DND-41 (cell line): ENCODE data around the gene RABGGTA.

Experiments
- ATAC-seq: fragments of 200-7000 bp; cut with Tn5 transposase; 3 replicates; pipeline ENCODE4 v1.9.1; 2021; ENCODE audit warnings: low read depth; ENCODE audit not compliant: insufficient read depth
- DNase-seq: peaks from one replicate; pipeline ENCODE4 v3.0.0-alpha.2; 2020
- H2AFZ ChIP-seq: 2 replicates; pipeline ENCODE4 v1.6.0; 2012; ENCODE audit warnings: low read depth, low read length
- H3K27ac ChIP-seq: 2 replicates; pipeline ENCODE4 v1.5.1; 2012; ENCODE audit warnings: low read length, inconsistent platforms
- H3K27me3 ChIP-seq: fragments of 200-600 bp; sonication (generic); 2 replicates; pipeline ENCODE4 v1.6.0; 2012; ENCODE audit warnings: low read length, mild to moderate bottlenecking, inconsistent platforms; ENCODE audit not compliant: insufficient read depth, poor library complexity
- H3K36me3 ChIP-seq: 2 replicates; pipeline ENCODE4 v1.5.1; 2012; ENCODE audit warnings: low read length, inconsistent platforms; ENCODE audit not compliant: insufficient read depth
- H3K4me1 ChIP-seq: 2 replicates; pipeline ENCODE4 v1.5.1; 2012; ENCODE audit warnings: mild to moderate bottlenecking, low read length; ENCODE audit not compliant: insufficient read depth
- H3K4me2 ChIP-seq: 2 replicates; pipeline ENCODE4 v1.6.0; 2012; ENCODE audit warnings: mild to moderate bottlenecking, moderate library complexity, low read length, inconsistent platforms; ENCODE audit not compliant: insufficient read depth
- H3K4me3 ChIP-seq, 2 experiments: fragments of 200-600 bp in 1 of 2; shearing (Covaris generic) in 1 of 2; 2 replicates each; pipeline ENCODE4 v1.5.1; 2012 to 2016; ENCODE audit warnings: inconsistent platforms in 2 of 2, low read length in 2 of 2, mild to moderate bottlenecking in 2 of 2, low read depth in 1 of 2, moderate library complexity in 1 of 2
- H3K79me2 ChIP-seq: 2 replicates; pipeline ENCODE4 v1.6.0; 2012; ENCODE audit warnings: low read length, inconsistent platforms; ENCODE audit not compliant: insufficient read depth
- H3K9ac ChIP-seq: 2 replicates; pipeline ENCODE4 v1.6.0; 2012; ENCODE audit warnings: low read depth, mild to moderate bottlenecking, inconsistent platforms, low read length, moderate library complexity
- H3K9me3 ChIP-seq: 2 replicates; pipeline ENCODE4 v1.5.1; 2012; ENCODE audit warnings: low read length, moderate library complexity, mild to moderate bottlenecking, inconsistent platforms; ENCODE audit not compliant: insufficient read depth, severe bottlenecking
- H4K20me1 ChIP-seq: 2 replicates; pipeline ENCODE4 v1.6.0; 2012; ENCODE audit warnings: low read length; ENCODE audit not compliant: insufficient read depth
- EZH2 ChIP-seq: IDR thresholded peaks from 3 replicates; pipeline ENCODE4 v1.6.1; 2012; ENCODE audit warnings: borderline replicate concordance, low read depth, mild to moderate bottlenecking, moderate library complexity, low read length, inconsistent platforms; ENCODE audit not compliant: severe bottlenecking
- TF ChIP-seq, protein P1 (sequence below): IDR thresholded peaks from 2 replicates; pipeline ENCODE4 v1.5.1; 2012; ENCODE audit warnings: borderline replicate concordance, low read length, moderate library complexity, mild to moderate bottlenecking; ENCODE audit not compliant: poor library complexity, severe bottlenecking; ENCODE audit errors: extremely low read depth

The RABGGTA gene

DNA sequence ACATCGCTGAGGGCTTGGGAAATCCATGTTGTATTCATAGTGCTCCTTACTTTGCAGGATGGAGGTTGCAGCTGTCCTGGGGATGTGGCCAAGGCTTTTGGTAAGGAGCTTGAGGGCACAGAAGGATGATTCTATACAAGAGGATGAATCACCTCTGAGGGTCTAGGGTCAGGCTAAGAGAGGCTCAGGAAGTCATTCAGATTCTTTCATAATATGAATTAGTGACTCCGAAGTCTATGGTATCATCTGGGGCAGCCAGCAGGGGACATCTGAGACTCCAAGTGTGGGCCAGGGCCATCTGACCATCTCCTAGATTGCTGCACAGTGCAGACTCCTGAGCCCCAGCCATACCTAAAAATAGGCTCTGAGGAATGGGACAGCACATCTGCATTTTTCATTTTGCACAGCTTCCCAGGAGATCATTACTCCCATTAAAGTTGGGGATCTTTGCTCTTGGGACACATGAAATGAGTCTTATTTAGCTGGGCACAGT is 33.9 kb downstream of the RABGGTA start:
- Histone ChIP-seq H3K4me2 (no peak overlapping the region), H3K9ac (no peak overlapping the region), H4K20me1 (peaks cover 15% of the 10 kb centered on the region), H3K9me3 (no peaks in the 10 kb centered on the region), H2AFZ (no peak overlapping the region), H3K4me3 (no peak overlapping the region), H3K27me3 (no peaks in the 10 kb centered on the region), H3K27ac (no peak overlapping the region), H3K4me1 (peaks cover 60% of the 10 kb centered on the region), H3K36me3 (peaks cover 75% of the 10 kb centered on the region), H3K79me2 (peaks cover 60% of the 10 kb centered on the region)
- ATAC-seq, result no peak
- no peak for DNase-seq
- TF ChIP-seq, protein P1, sequence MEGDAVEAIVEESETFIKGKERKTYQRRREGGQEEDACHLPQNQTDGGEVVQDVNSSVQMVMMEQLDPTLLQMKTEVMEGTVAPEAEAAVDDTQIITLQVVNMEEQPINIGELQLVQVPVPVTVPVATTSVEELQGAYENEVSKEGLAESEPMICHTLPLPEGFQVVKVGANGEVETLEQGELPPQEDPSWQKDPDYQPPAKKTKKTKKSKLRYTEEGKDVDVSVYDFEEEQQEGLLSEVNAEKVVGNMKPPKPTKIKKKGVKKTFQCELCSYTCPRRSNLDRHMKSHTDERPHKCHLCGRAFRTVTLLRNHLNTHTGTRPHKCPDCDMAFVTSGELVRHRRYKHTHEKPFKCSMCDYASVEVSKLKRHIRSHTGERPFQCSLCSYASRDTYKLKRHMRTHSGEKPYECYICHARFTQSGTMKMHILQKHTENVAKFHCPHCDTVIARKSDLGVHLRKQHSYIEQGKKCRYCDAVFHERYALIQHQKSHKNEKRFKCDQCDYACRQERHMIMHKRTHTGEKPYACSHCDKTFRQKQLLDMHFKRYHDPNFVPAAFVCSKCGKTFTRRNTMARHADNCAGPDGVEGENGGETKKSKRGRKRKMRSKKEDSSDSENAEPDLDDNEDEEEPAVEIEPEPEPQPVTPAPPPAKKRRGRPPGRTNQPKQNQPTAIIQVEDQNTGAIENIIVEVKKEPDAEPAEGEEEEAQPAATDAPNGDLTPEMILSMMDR, result no peak
- no peak for TF ChIP-seq EZH2

DNA sequence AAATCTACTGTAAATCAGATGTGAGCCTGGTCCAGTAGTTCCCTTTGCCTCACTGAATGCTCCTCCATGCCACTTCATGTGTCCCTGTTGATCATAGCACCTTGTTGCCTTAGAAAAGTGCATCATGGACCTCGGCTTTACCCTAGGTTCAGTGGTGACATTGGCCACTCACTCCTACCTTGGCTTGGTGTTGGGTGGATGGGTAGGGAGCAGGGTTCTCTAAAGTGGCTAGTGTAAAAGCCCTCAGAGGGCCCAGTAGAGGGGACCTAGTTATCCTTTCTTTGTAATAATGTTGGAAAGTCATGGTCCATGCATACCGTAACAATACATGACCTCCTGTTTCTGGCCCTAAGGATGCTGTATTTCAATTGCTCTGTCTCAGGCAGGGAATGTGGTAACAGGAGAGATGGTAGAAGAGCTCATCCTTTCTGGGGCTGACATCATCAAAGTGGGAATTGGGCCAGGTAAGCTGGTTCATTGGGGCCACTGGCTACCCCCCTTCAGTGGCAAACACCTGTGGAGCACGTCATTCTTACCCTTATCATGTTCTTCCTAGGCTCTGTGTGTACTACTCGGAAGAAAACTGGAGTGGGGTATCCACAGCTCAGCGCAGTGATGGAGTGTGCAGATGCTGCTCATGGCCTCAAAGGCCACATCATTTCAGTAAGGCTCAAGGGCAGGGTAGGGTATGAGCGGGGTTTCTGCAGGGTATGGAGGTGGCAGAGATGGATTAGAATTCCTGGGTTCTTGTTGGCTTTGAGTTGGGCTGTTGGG is 34.5 kb downstream of the RABGGTA start:
- TF ChIP-seq, protein P1, result no peak
- no peak for TF ChIP-seq EZH2
- no peak overlapping the region for H3K4me3 ChIP-seq
- peaks cover 75% of the 10 kb centered on the region for H3K36me3 ChIP-seq
- no peak overlapping the region for H3K4me2 ChIP-seq
- H3K27ac ChIP-seq, result no peak overlapping the region
- H3K4me1 ChIP-seq, result peaks cover 59% of the 10 kb centered on the region
- no peaks in the 10 kb centered on the region for H3K27me3 ChIP-seq
- ATAC-seq, result no peak
- DNase-seq, result no peak
- H2AFZ ChIP-seq, result no peak overlapping the region
- peaks cover 61% of the 10 kb centered on the region for H3K79me2 ChIP-seq
- no peak overlapping the region for H3K9ac ChIP-seq
- peaks cover 14% of the 10 kb centered on the region for H4K20me1 ChIP-seq
- no peaks in the 10 kb centered on the region for H3K9me3 ChIP-seq

DNA sequence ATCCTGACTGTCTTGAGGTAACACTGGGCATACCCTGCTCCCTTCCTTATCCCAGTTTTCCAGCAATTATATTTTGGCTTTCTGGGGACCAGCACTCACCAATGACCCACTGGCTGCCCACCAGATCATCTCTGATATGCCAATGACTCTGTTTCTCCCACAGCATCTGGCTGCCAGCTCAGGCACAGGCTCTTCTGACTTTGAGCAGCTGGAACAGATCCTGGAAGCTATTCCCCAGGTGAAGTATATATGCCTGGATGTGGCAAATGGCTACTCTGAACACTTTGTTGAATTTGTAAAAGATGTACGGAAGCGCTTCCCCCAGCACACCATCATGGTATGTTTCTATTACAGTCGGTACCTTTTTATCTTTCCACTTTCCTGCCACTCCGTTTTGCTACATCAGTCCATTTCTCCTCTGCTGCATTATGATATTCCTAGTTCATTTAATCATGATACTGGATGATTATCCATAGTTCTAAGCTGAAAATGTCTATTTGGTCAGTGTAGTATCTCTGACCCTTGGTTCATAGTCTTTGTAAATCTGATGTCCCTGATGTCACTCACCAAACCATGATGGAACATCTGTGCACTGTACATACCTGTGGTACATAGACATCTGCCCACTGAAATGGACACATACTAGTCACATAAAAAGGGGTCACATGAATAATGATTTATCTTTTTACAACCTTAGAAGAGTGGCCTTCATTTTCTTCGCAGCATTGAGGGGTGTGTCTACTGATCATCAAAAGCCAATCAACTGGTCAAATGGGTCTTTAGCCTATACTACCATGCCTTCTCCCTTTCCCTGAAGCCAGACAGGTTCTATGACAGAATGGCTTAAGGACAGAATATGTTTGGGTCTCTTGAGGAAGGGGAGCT is 35.4 kb downstream of the RABGGTA start:
- peaks cover 13% of the 10 kb centered on the region for H4K20me1 ChIP-seq
- no peak overlapping the region for H3K4me3 ChIP-seq
- DNase-seq (no peak), ATAC-seq (no peak)
- H3K9me3 ChIP-seq, result no peaks in the 10 kb centered on the region
- TF ChIP-seq, protein P1, result no peak
- no peak for TF ChIP-seq EZH2
- H3K36me3 ChIP-seq, result peaks cover 74% of the 10 kb centered on the region
- H3K27me3 ChIP-seq, result no peaks in the 10 kb centered on the region
- H3K4me1 ChIP-seq, result peaks cover 57% of the 10 kb centered on the region
- peaks cover 62% of the 10 kb centered on the region for H3K79me2 ChIP-seq
- H3K9ac ChIP-seq, result no peak overlapping the region
- no peak overlapping the region for H3K27ac ChIP-seq
- no peak overlapping the region for H2AFZ ChIP-seq
- H3K4me2 ChIP-seq, result no peak overlapping the region
